NK-92 (cell line): ENCODE data around the gene PPY.
"Not testable (repeated sequence)": the region's sequence is repeated elsewhere in the genome, so short reads cannot be mapped to it uniquely, and the experiment has no call there.

Experiments
- DNase-seq: peaks from one replicate; lab custom pipeline; 2025; ENCODE audit not compliant: unreplicated experiment; lab: John Stamatoyannopoulos, UW

PPY gene

DNA sequence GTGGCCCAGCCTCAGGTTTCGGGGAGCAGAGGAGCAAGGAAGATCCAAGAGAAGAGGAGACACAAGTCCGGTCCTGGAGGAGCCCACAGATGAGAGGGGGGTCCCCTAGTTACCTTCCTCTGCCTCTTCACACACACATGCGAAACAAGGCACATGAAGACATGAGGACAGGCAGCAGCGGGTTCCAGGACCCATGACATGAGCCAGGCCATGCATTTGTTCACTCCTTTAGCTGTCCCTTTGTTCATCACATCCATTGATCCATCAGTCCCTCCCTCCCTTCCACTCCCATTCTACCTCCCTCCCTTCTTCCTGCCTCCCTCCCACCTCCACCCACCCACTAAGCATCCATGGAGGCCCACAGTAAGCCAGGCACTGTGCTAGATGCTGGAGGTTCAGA, 9.4 kb downstream of the PPY start:
- no peak for DNase-seq

DNA sequence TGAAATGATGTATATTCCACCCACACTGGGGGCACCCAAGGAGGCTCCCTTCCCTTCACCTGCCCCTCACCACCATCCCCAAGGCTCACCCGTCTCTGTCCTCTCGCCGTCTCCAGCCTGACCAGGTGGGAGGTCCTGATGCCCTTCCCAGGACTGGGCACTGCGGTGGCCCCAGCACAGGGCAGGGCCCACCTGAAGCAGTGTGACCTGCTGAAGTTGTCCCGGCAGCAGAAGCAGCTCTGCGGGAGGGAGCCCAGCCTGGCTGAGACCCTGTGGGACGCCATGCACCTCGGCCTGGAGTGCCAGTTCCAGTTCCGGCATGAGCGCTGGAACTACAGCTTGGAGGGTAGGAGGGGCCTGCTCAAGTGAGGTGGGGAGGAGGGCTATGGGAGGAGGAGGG, 9.9 kb downstream of the PPY start:
- no peak for DNase-seq

GRCh38 chr17:43931062-43931571, 11.2 kb downstream of the PPY start:
- DNase-seq: no peak

DNA sequence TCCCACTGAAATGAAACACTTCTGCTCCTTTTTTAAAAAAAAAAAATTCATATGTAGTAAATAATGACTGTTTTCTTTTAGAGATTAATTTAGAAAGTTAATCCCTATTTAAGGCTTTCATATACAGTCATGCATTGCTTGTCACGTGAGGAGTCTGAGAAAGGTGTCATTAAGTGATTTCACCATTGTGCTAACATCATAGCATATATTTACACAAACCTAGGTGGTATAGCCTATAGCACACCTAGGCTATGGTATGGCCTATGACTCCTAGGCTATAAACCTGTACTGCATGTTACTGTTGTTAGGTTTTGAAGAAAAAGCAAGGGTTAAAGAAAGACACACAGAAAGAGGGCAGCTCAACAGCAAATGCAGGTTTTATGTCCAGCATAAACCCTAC, 13.7 kb downstream of the PPY start:
- DNase-seq: no peak

- DNase-seq: not testable (repeated sequence)
Observed at GRCh38 chr17:43927929-43928328, 14.3 kb downstream of the PPY start.

GRCh38 chr17:43927060-43927864, 15.0 kb downstream of the PPY start:
- no peak for DNase-seq

DNA sequence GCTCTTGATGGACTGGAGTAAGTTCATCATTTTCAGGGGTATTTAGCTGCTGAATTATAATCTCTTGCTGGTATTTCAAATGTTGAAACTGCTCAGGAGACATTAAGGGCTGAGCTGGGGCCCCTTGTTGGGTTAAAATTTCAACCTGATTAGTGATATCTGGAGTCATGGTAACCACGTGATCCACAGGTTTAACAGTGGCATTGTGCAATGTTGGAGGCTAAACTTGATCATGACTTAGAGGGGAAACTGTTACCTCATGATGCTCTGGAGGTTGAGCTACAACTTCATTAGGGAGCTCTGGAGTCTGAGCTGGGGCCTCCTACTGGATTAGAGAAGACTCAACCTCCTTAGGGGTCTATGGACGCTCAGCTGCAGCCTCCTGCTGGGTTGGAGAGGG, 17.7 kb downstream of the PPY start:
- no peak for DNase-seq

- DNase-seq: no peak
Observed at GRCh38 chr17:43920500-43921095, 21.7 kb downstream of the PPY start.

DNA sequence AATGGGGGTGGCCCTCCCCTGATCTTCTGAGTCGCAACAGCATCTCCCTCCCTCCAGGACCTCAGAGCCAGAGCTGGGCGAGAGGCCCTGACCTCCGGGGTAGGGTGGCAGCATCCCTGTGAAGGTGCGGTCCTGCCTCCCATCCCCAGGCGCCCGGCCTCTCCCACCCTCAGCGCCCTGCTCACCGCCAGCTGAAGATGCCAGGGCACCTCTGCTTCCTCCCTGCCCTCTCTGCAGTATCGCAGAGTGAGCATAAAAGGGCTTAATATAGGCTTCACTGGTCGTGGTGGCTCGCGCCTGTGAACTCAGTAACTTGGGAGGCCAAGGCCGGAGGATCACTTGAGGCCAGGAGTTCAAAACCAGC, 24.3 kb downstream of the PPY start:
- DNase-seq: no peak

GRCh38 chr17:43917348-43918025, 24.8 kb downstream of the PPY start:
- DNase-seq: no peak

- DNase-seq: no peak
Observed at GRCh38 chr17:43917016-43917347, 25.3 kb downstream of the PPY start.

- no peak for DNase-seq
Observed at GRCh38 chr17:43916385-43916784, 25.9 kb downstream of the PPY start.

GRCh38 chr17:43915559-43915958, 26.7 kb downstream of the PPY start:
- no peak for DNase-seq

DNA sequence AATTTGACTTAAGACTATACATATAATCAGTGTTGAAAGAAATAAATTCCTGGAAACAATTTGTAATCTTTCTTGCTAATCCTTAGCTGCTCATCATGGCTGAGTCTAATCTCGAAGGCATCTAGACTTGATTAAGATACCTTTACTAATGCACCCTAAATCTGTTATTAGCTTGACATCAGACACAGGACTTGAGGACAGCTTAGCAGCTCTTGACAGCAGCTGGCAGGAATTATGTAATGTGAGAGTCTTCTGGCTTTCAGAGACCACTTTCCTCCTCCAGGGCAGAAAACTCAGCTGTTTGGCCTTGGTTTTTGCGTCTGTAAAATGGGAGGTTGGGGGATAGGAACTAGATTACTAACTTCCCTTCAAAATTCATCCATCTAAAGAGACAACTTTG, 27.8 kb downstream of the PPY start:
- no peak for DNase-seq

GRCh38 chr17:43913584-43913983, 28.7 kb downstream of the PPY start:
- DNase-seq: no peak

- DNase-seq: no peak
Observed at GRCh38 chr17:43912635-43913304, 29.5 kb downstream of the PPY start.

- no peak for DNase-seq
Observed at GRCh38 chr17:43911904-43912303, 30.4 kb downstream of the PPY start.

DNA sequence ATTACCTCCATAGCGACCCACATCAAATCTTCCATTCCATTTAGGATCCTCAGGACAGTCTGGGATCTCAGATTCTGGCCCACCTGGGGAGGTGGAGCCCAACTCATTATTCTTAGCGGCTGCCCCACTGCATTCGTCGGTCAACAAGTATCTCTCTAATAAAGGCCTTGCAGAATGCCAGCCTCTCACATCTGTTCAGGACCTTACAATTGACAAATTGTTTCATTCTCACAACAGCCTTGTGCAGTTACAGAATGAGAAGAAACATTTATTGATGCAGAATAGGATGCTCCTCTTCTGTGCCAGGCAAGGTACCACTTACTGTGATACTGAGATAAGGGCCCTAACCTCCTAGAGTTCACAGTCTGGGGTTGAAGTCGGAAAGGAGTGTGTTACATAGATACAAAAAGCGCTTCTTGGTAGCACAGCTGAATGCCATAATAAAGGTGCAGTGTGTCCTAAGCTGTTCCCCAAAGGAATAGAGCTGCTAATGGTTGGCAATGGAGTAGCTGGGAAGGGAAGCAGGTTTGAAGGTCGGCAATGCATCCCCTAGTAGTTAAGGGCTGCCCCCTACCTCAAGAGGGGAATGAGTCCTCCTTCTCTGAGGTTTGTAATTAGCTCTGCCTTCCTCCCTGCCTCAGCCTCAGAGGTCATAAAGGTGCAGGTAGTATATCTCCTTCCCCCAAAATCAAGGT, 32.6 kb downstream of the PPY start:
- no peak for DNase-seq

- no peak for DNase-seq
Observed at GRCh38 chr17:43907998-43908721, 34.1 kb downstream of the PPY start.

GRCh38 chr17:43907425-43907981, 34.8 kb downstream of the PPY start, which contains the start of gene MPP2:
Gene MPP2, minus strand, starts transcription at chr17:43907536. Its CDS starts 3,076 bp downstream, at chr17:43904460.
- DNase-seq: no peak
